ENCODE measurements around the gene CPZ. TPM values are rescaled to one million over a fixed set of nuclear protein-coding genes. Genes with fewer than 3 reads are reported as not detected.

CPZ gene
- total RNA-seq, 4 donors from 2014 or later: 1.2 to 2.0 (median 1.5) TPM; not detected in 1

DNA sequence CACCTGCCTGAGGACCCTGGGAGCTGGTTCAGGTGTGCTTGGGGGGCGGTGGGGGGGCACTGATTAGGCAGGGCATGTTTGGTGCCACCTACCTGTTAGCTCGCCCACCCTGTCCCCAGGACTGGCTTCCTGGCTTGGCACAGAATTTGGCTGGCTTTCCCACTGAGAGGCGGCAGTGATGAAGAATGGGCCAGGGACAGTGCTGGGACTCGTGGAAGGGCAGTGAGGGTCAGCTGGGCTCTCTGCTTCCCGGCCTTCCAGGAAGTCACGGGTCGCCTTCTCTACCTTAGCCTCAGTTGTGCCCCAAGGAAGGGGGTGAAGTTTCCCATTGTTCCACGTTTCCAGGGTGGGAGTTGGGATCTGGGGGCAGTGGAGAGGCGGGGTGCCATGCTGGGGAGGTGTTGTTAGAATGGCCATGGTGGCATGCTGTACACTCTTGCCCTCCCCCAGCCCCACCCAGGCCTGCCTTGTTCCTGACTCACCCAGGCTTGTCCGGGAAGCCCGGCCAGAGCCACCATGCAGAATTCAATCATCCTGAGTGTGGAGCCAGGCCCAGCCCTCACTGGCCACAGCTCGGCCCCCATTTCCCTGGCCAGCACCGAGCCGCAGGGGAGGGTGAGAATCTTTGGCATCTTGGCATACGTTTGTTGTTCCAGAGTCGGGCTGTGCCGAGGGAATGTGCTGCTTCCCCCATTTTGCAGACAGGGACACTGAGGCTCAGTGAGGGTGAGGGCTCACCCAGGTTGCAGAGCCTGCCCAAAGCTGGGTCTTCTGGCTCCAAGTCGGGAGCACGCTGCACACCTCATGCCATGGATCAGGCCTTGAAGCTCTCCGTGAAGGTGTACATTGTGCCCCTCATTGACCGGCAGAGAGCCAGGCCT is 34.2 kb upstream of the CPZ start:
- Histone ChIP-seq H3K4me1 (no peaks in the 10 kb centered on the region), H3K9me3 (no peaks in the 10 kb centered on the region), H3K27me3 (no peaks in the 10 kb centered on the region), H3K36me3 (no peaks in the 10 kb centered on the region), H3K27ac (no peak overlapping the region), H3K4me3 (no peak overlapping the region)
- TF ChIP-seq CTCF (IDR thresholded peaks at IDR 0.05): no peak
- TF ChIP-seq POLR2A (IDR thresholded peaks at IDR 0.05): no peak
- DNase-seq: peak in 1 of 3 donors; percentile 20

DNA sequence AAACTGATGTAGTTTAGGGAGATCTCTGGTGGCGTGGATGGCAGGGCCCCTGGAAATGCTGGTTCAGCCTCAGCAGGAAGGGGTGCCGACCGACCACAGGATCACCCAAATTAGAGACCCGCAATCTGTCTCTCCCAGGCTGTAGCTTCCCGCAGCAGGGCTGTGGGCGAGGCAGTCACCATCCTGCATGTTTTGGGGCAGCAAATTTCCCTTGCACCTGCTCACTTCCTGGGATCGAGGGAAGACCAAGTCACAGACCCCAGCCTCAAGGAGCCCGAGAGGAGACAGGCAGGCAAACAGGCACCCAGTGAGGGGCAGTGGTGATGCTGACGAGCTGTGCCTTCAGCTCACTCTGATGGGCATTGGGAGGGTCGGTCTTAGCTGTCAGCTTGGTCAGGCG is 33.6 kb upstream of the CPZ start:
- TF ChIP-seq POLR2A (IDR thresholded peaks at IDR 0.05) (no peak), CTCF (IDR thresholded peaks at IDR 0.05) (no peak)
- no peaks in the 10 kb centered on the region for H3K9me3 ChIP-seq
- H3K4me3 ChIP-seq: no peak overlapping the region
- no peaks in the 10 kb centered on the region for H3K36me3 ChIP-seq
- no peak overlapping the region for H3K27ac ChIP-seq
- DNase-seq: no peak
- no peaks in the 10 kb centered on the region for H3K4me1 ChIP-seq
- no peaks in the 10 kb centered on the region for H3K27me3 ChIP-seq

GRCh38 chr4:8559524-8560264 is 32.9 kb upstream of the CPZ start:
- no peaks in the 10 kb centered on the region for H3K36me3 ChIP-seq
- H3K4me3 ChIP-seq: no peak overlapping the region
- H3K9me3 ChIP-seq: no peaks in the 10 kb centered on the region
- TF ChIP-seq CTCF (IDR thresholded peaks at IDR 0.05): no peak
- no peak for TF ChIP-seq POLR2A (IDR thresholded peaks at IDR 0.05)
- DNase-seq: peak in 1 of 3 donors; percentile 28
- H3K4me1 ChIP-seq: no peaks in the 10 kb centered on the region
- no peak overlapping the region for H3K27ac ChIP-seq
- no peaks in the 10 kb centered on the region for H3K27me3 ChIP-seq

DNA sequence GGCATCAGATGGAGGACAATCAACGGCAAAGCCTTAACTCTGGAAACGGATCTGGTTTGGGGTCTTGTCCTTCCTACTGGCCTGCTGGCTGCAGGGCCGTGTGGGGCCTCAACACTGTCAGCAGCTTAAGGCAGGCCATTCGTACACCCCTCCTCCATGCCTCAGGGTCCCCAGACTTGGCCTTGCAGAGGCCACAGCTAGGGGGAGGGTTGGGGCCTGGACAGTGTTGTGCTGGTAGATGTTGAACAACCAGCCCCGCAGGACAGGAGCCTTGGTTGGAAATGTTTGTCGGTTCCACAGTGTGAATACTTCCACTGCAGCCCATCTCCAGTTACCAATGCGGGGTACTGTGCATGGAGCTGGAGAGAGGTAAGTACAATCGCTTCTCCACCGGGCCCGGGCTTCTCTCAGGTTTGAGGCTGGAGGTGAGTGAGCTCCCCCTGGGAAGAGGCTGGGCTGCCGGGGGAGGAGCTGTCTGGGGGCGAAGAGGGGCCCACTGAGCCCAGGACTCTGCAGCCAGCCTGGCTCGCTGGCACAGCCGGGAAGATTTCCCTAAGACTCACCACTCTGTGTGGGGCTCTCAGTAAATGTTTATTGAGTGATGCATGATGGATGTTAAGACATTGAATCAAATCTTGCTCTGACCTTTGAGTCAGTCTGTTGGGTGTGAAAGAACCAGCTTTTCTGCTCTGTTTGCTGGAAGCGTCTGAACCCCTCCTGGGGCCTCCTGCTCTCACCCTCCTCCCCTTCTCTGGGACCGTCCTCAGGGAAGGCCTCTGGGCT is 32.1 kb upstream of the CPZ start:
- Histone ChIP-seq H3K36me3 (no peaks in the 10 kb centered on the region), H3K27me3 (no peaks in the 10 kb centered on the region), H3K4me1 (no peaks in the 10 kb centered on the region), H3K4me3 (no peak overlapping the region), H3K27ac (no peak overlapping the region), H3K9me3 (no peaks in the 10 kb centered on the region)
- no peak for TF ChIP-seq POLR2A (IDR thresholded peaks at IDR 0.05)
- TF ChIP-seq CTCF (IDR thresholded peaks at IDR 0.05): no peak
- DNase-seq: peak in 1 of 3 donors; percentile 25

- Histone ChIP-seq H3K4me3 (no peak overlapping the region), H3K27ac (no peak overlapping the region), H3K9me3 (no peaks in the 10 kb centered on the region), H3K36me3 (no peaks in the 10 kb centered on the region), H3K27me3 (no peaks in the 10 kb centered on the region), H3K4me1 (no peaks in the 10 kb centered on the region)
- TF ChIP-seq CTCF (IDR thresholded peaks at IDR 0.05) (no peak), POLR2A (IDR thresholded peaks at IDR 0.05) (no peak)
- DNase-seq: no peak
These were observed 28.0 kb upstream of the CPZ start for GRCh38 chr4:8564595-8564994.

Data from Peyer's patch (tissue), 4 donors.